GM21786 (cell line): ENCODE results near the gene RAP2C.

Experiments used
- ATAC-seq: cut with Tn5 transposase; IDR thresholded peaks from one replicate; pipeline ENCODE4 v1.9.1; 2021; ENCODE audit not compliant: unreplicated experiment

Gene RAP2C

GRCh38 chrX:132219343-132219768 is at the start of gene RAP2C:
RAP2C (minus strand) TSS chrX:132219447; CDS start chrX:132217268, 2,179 bp downstream.
- peak; percentile 56 for ATAC-seq

GRCh38 chrX:132267392-132267791 is 48.1 kb upstream of the RAP2C start:
- ATAC-seq, result no peak

- ATAC-seq, result no peak
Measured at GRCh38 chrX:132266583-132267355, 47.5 kb upstream of the RAP2C start.

- ATAC-seq, result no peak
Measured at GRCh38 chrX:132263127-132263526, 43.9 kb upstream of the RAP2C start.

- ATAC-seq, result no peak
Measured at GRCh38 chrX:132258509-132258908, 39.3 kb upstream of the RAP2C start.

- no peak for ATAC-seq
Measured at GRCh38 chrX:132257116-132257515, 37.9 kb upstream of the RAP2C start.

- no peak for ATAC-seq
Measured at GRCh38 chrX:132236121-132236520, 16.9 kb upstream of the RAP2C start.

GRCh38 chrX:132235488-132235887 is 16.2 kb upstream of the RAP2C start:
- no peak for ATAC-seq

- no peak for ATAC-seq
Measured at GRCh38 chrX:132231587-132231986, 12.3 kb upstream of the RAP2C start.

- no peak for ATAC-seq
Measured at GRCh38 chrX:132227383-132228112, 8.3 kb upstream of the RAP2C start.

- ATAC-seq, result no peak
Measured at GRCh38 chrX:132226169-132226568, 6.9 kb upstream of the RAP2C start.

- ATAC-seq, result peak; percentile 42
Measured at GRCh38 chrX:132218100-132218812, 991 bp downstream of the RAP2C start.

- peak; percentile 65 for ATAC-seq
Measured at GRCh38 chrX:132217203-132218073, 1.8 kb downstream of the RAP2C start.

GRCh38 chrX:132216806-132217202 is 2.4 kb downstream of the RAP2C start:
- peak; percentile 10 for ATAC-seq

- ATAC-seq, result no peak
Measured at GRCh38 chrX:132216283-132216682, 3.0 kb downstream of the RAP2C start.

GRCh38 chrX:132214518-132214917 is 4.7 kb downstream of the RAP2C start:
- ATAC-seq, result no peak

GRCh38 chrX:132209527-132209926 is 9.7 kb downstream of the RAP2C start:
- ATAC-seq, result no peak

- no peak for ATAC-seq
Measured at GRCh38 chrX:132208422-132208821, 10.8 kb downstream of the RAP2C start.

- no peak for ATAC-seq
Measured at GRCh38 chrX:132207996-132208395, 11.3 kb downstream of the RAP2C start.

GRCh38 chrX:132206259-132206658 is 13.0 kb downstream of the RAP2C start:
- ATAC-seq, result no peak

- no peak for ATAC-seq
Measured at GRCh38 chrX:132204629-132205028, 14.6 kb downstream of the RAP2C start.
